ENCODE data around the gene LAMA4. TPM values are rescaled to one million over a fixed set of nuclear protein-coding genes. Genes with fewer than 3 reads are reported as not detected.

The LAMA4 gene
- total RNA-seq, 1 donor from 2014 or later, result 0.56 TPM

DNA sequence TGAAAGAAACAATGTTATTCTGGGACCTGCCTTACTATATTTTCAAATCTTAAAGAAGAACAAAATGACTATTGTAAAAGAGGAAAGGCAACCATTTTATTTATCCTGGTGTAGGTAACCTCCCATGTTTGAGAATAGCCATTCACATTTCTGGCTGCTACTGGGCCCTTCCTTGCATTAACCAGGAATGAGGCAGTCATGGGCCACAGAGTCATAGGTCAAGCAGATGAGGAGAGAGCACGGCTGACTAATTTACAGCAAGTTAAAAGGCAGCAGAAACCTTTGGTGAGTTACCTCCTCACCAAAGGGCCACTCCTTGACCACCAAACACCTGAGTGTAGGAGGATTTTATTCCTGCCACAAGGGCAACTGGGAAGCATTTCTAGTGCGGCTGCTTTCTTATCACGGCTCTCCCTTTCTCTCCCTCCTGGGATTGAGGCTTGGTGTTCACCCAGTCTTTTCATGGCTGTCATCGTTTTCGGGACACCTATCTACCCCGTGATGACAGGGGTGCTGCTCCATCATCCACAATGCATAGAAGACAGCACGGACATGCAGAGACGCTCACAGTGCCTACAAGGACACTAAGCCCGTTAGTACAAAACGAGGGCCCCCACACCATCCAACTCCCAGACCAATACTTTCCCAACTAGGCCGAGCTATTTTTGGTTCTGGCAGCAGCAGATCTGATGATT lies 4.4 kb upstream of the LAMA4 start:
- H3K4me3 Mint-ChIP-seq, result no peak overlapping the region
- no peak overlapping the region for H3K27ac ChIP-seq
- H3F3A ChIP-seq (ENCODE audit: low read depth), result peaks cover 18% of the 10 kb centered on the region
- no peaks in the 10 kb centered on the region for H4K20me1 ChIP-seq (ENCODE audit: low read depth)
- no peak overlapping the region for H3K27ac Mint-ChIP-seq
- no peak overlapping the region for H3K4me2 ChIP-seq
- H3K79me2 ChIP-seq (ENCODE audit: low read depth), result no peaks in the 10 kb centered on the region
- H3K36me3 ChIP-seq, result no peaks in the 10 kb centered on the region
- no peaks in the 10 kb centered on the region for H3K9me3 ChIP-seq (ENCODE audit: low read depth)
- H3K9ac ChIP-seq, result no peak overlapping the region
- peaks cover 20% of the 10 kb centered on the region for H3K27me3 ChIP-seq
- H2AFZ ChIP-seq (replicated peaks), result no peak overlapping the region
- no peak for TF ChIP-seq EZH2 (IDR thresholded peaks at IDR 0.05)
- TF ChIP-seq CTCF (IDR thresholded peaks at IDR 0.05), result no peak
- TF ChIP-seq EZH2phosphoT487 (IDR thresholded peaks at IDR 0.05), result no peak
- H3K27me3 Mint-ChIP-seq (ENCODE audit: insufficient read depth, low read depth), result peaks cover 8% of the 10 kb centered on the region
- no peaks in the 10 kb centered on the region for H3K36me3 Mint-ChIP-seq
- no peaks in the 10 kb centered on the region for H3K9me3 Mint-ChIP-seq
- no peak overlapping the region for H3K4me3 ChIP-seq
- peaks cover 24% of the 10 kb centered on the region for H3K4me1 ChIP-seq
- H3K4me1 Mint-ChIP-seq, result peaks cover 29% of the 10 kb centered on the region
- no peak for DNase-seq (ENCODE audit: low spot score)

GRCh38 chr6:112257178-112257855 lies 3.0 kb upstream of the LAMA4 start:
- H3K4me3 Mint-ChIP-seq, result no peak overlapping the region
- no peak for DNase-seq (ENCODE audit: low spot score)
- peaks cover 16% of the 10 kb centered on the region for H3K4me1 ChIP-seq
- H3K9ac ChIP-seq, result no peak overlapping the region
- H3K27ac Mint-ChIP-seq, result no peak overlapping the region
- peaks cover 8% of the 10 kb centered on the region for H3K27me3 Mint-ChIP-seq (ENCODE audit: insufficient read depth, low read depth)
- no peak overlapping the region for H3K4me2 ChIP-seq
- H3K9me3 ChIP-seq (ENCODE audit: low read depth), result no peaks in the 10 kb centered on the region
- no peak overlapping the region for H3K27ac ChIP-seq
- no peak overlapping the region for H2AFZ ChIP-seq (replicated peaks)
- peaks cover 30% of the 10 kb centered on the region for H3K4me1 Mint-ChIP-seq
- peaks cover 34% of the 10 kb centered on the region for H3K27me3 ChIP-seq
- peaks cover 7% of the 10 kb centered on the region for H3F3A ChIP-seq (ENCODE audit: low read depth)
- H3K4me3 ChIP-seq, result no peak overlapping the region
- H3K36me3 Mint-ChIP-seq, result no peaks in the 10 kb centered on the region
- TF ChIP-seq EZH2phosphoT487 (IDR thresholded peaks at IDR 0.05) (no peak), EZH2 (IDR thresholded peaks at IDR 0.05) (no peak), CTCF (IDR thresholded peaks at IDR 0.05) (no peak)
- H3K9me3 Mint-ChIP-seq, result no peaks in the 10 kb centered on the region
- no peaks in the 10 kb centered on the region for H3K79me2 ChIP-seq (ENCODE audit: low read depth)
- no peaks in the 10 kb centered on the region for H4K20me1 ChIP-seq (ENCODE audit: low read depth)
- no peaks in the 10 kb centered on the region for H3K36me3 ChIP-seq

GRCh38 chr6:112254921-112255320 lies 554 bp upstream of the LAMA4 start:
- H3K27me3 ChIP-seq, result peaks cover 39% of the 10 kb centered on the region
- Mint-ChIP-seq H3K27ac (peak overlapping the region; percentile 72), H3K9me3 (no peaks in the 10 kb centered on the region), H3K36me3 (peaks cover 2% of the 10 kb centered on the region), H3K4me1 (peaks cover 25% of the 10 kb centered on the region), H3K4me3 (peak overlapping the region; percentile 89), H3K27me3 (ENCODE audit: insufficient read depth, low read depth) (peaks cover 7% of the 10 kb centered on the region)
- no peak for DNase-seq (ENCODE audit: low spot score)
- no peaks in the 10 kb centered on the region for H3K79me2 ChIP-seq (ENCODE audit: low read depth)
- peak overlapping the region; percentile 86 for H3K4me2 ChIP-seq
- H2AFZ ChIP-seq (replicated peaks), result peak overlapping the region; percentile 98
- H3K9ac ChIP-seq, result no peak overlapping the region
- no peak for TF ChIP-seq EZH2 (IDR thresholded peaks at IDR 0.05)
- TF ChIP-seq EZH2phosphoT487 (IDR thresholded peaks at IDR 0.05), result no peak
- TF ChIP-seq CTCF (IDR thresholded peaks at IDR 0.05), result no peak
- H3K4me3 ChIP-seq, result no peak overlapping the region
- H3F3A ChIP-seq (ENCODE audit: low read depth), result no peaks in the 10 kb centered on the region
- H4K20me1 ChIP-seq (ENCODE audit: low read depth), result no peaks in the 10 kb centered on the region
- H3K27ac ChIP-seq, result no peak overlapping the region
- H3K4me1 ChIP-seq, result peaks cover 11% of the 10 kb centered on the region
- H3K9me3 ChIP-seq (ENCODE audit: low read depth), result no peaks in the 10 kb centered on the region
- H3K36me3 ChIP-seq, result no peaks in the 10 kb centered on the region

Measured in neural progenitor cell (in vitro differentiated cells).